Measurements from ENCODE around the gene CDON.

CDON gene

GRCh38 chr11:125945797-125946520, 116.7 kb downstream of the CDON start, which contains the start of gene VSIG10L2:
Gene VSIG10L2 (plus strand): TSS chr11:125946044. CDS start chr11:125946056, 12 bp downstream.
- FAIRE-seq (no peak), DNase-seq (ENCODE audit: low spot score) (no peak)

- DNase-seq (ENCODE audit: low spot score): no peak
Measured at GRCh38 chr11:125945011-125945796, 117.5 kb downstream of the CDON start.

GRCh38 chr11:125944350-125945010, 118.2 kb downstream of the CDON start:
- no peak for FAIRE-seq
- DNase-seq (ENCODE audit: low spot score): no peak

More at GRCh38 chr11:125945011-125945796, 117.5 kb downstream of the CDON start:
- FAIRE-seq: no peak

GRCh38 chr11:125943661-125944349, 118.9 kb downstream of the CDON start:
- FAIRE-seq (no peak), DNase-seq (ENCODE audit: low spot score) (no peak)

GRCh38 chr11:125942771-125943428, 119.8 kb downstream of the CDON start:
- DNase-seq (ENCODE audit: low spot score): no peak
- no peak for FAIRE-seq

GRCh38 chr11:125941619-125942611, 120.8 kb downstream of the CDON start:
- DNase-seq (ENCODE audit: low spot score) (peak; percentile 14), FAIRE-seq (no peak)

GRCh38 chr11:125941267-125941618, 121.4 kb downstream of the CDON start:
- FAIRE-seq (no peak), DNase-seq (ENCODE audit: low spot score) (no peak)

GRCh38 chr11:125940145-125940544, 122.5 kb downstream of the CDON start:
- DNase-seq (ENCODE audit: low spot score) (no peak), FAIRE-seq (no peak)

- no peak for DNase-seq (ENCODE audit: low spot score)
- no peak for FAIRE-seq
Measured at GRCh38 chr11:125939081-125939521, 123.6 kb downstream of the CDON start.

GRCh38 chr11:125938418-125938817, 124.2 kb downstream of the CDON start:
- no peak for FAIRE-seq
- no peak for DNase-seq (ENCODE audit: low spot score)

- FAIRE-seq (no peak), DNase-seq (ENCODE audit: low spot score) (no peak)
Measured at GRCh38 chr11:125935618-125936199, 127.0 kb downstream of the CDON start.

- DNase-seq (ENCODE audit: low spot score) (no peak), FAIRE-seq (no peak)
Measured at GRCh38 chr11:125935056-125935455, 127.6 kb downstream of the CDON start.

- DNase-seq (ENCODE audit: low spot score): no peak
- no peak for FAIRE-seq
Measured at GRCh38 chr11:125934473-125934872, 128.2 kb downstream of the CDON start.

GRCh38 chr11:125933030-125933813, 129.4 kb downstream of the CDON start:
- DNase-seq (ENCODE audit: low spot score) (no peak), FAIRE-seq (no peak)

GRCh38 chr11:125932301-125932700, 130.4 kb downstream of the CDON start:
- no peak for DNase-seq (ENCODE audit: low spot score)
- no peak for FAIRE-seq

- FAIRE-seq (no peak), DNase-seq (ENCODE audit: low spot score) (no peak)
Measured at GRCh38 chr11:125931668-125932067, 131.0 kb downstream of the CDON start.

GRCh38 chr11:125931116-125931515, 131.6 kb downstream of the CDON start:
- DNase-seq (ENCODE audit: low spot score) (no peak), FAIRE-seq (no peak)

GRCh38 chr11:125930076-125930450, 132.6 kb downstream of the CDON start:
- DNase-seq (ENCODE audit: low spot score): no peak
- no peak for FAIRE-seq

All from RCC 7860 (cell line).